Eye (tissue), 1 donor: Measurements from ENCODE around the gene SCML1.

Experiments used
- DNase-seq: peaks from one replicate; pipeline ENCODE4 v3.0.0-alpha.2; 2015

Gene SCML1

GRCh38 chrX:17736856-17737709 lies at the start of gene SCML1:
TSS of gene SCML1 (plus strand) at chrX:17737493. CDS start at chrX:17744187, 6,694 bp downstream.
- peak; percentile 97 for DNase-seq

GRCh38 chrX:17687648-17688047 lies 49.6 kb upstream of the SCML1 start:
- DNase-seq: no peak

- DNase-seq: peak; percentile 86
Observed at GRCh38 chrX:17689971-17690409, 47.3 kb upstream of the SCML1 start.

- no peak for DNase-seq
Observed at GRCh38 chrX:17692709-17693346, 44.5 kb upstream of the SCML1 start.

- DNase-seq: no peak
Observed at GRCh38 chrX:17697191-17697590, 40.1 kb upstream of the SCML1 start.

GRCh38 chrX:17700976-17701375 lies 36.3 kb upstream of the SCML1 start:
- no peak for DNase-seq

GRCh38 chrX:17703201-17703600 lies 34.1 kb upstream of the SCML1 start:
- DNase-seq: no peak

GRCh38 chrX:17705211-17705610 lies 32.1 kb upstream of the SCML1 start:
- DNase-seq: no peak

GRCh38 chrX:17706676-17707075 lies 30.6 kb upstream of the SCML1 start:
- DNase-seq: no peak

- no peak for DNase-seq
Observed at GRCh38 chrX:17707731-17708130, 29.6 kb upstream of the SCML1 start.

- no peak for DNase-seq
Observed at GRCh38 chrX:17710871-17711301, 26.4 kb upstream of the SCML1 start.

- DNase-seq: no peak
Observed at GRCh38 chrX:17713288-17713687, 24.0 kb upstream of the SCML1 start.

GRCh38 chrX:17718649-17719165 lies 18.6 kb upstream of the SCML1 start:
- no peak for DNase-seq

- DNase-seq: peak; percentile 7
Observed at GRCh38 chrX:17719711-17720110, 17.6 kb upstream of the SCML1 start.

GRCh38 chrX:17721715-17722114 lies 15.6 kb upstream of the SCML1 start:
- DNase-seq: no peak

- DNase-seq: no peak
Observed at GRCh38 chrX:17725181-17725580, 12.1 kb upstream of the SCML1 start.

GRCh38 chrX:17732138-17732783 lies 5.0 kb upstream of the SCML1 start:
- DNase-seq: no peak

GRCh38 chrX:17735406-17735805 lies 1.9 kb upstream of the SCML1 start:
- no peak for DNase-seq

- DNase-seq: no peak
Observed at GRCh38 chrX:17736478-17736855, 826 bp upstream of the SCML1 start.

- no peak for DNase-seq
Observed at GRCh38 chrX:17737710-17737985, 355 bp downstream of the SCML1 start.

GRCh38 chrX:17737986-17738713 lies 857 bp downstream of the SCML1 start:
- peak; percentile 77 for DNase-seq

- DNase-seq: peak; percentile 6
Observed at GRCh38 chrX:17738737-17739535, 1.6 kb downstream of the SCML1 start.
